Fibroblast of lung (primary cell): Measurements from ENCODE around the gene FRY.

Source experiments
- EZH2 ChIP-seq: IDR thresholded peaks from 2 replicates; pipeline ENCODE4 v1.5.1; 2012; ENCODE audit warnings: low read length, control low read depth, mild to moderate bottlenecking; ENCODE audit errors: missing control alignments
- TF ChIP-seq, protein P1 (sequence below), 2 donors: IDR thresholded peaks in 1 of 2; conservative IDR thresholded peaks in 1 of 2; 1 replicate in 1 of 2; 2 replicates in 1 of 2; pipeline ENCODE4 v1.5.1; 2011 to 2012; ENCODE audit warnings: low read length in 2 of 2, control low read depth in 1 of 2, inconsistent platforms in 1 of 2, low read depth in 1 of 2, mild to moderate bottlenecking in 1 of 2

DNA sequence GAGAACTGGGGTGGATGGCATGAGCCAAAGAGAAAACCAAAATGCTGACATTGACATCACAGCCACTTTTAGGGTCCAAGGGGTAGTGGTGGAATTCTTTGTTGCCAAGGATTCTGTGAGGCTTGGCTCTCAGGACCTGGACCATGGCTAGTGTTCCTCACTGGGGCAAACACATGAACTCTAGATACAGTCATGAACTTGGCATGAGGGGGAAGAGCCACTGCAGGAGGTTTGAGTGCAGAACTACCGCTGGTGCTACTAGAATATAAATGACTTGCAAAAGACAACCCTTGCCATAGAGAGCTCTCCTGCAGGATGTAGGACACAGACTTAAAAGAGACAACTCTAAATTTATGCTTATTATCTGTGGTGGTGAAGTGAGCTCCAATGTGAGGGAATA lies 29.8 kb upstream of the FRY start:
- TF ChIP-seq, protein P1, sequence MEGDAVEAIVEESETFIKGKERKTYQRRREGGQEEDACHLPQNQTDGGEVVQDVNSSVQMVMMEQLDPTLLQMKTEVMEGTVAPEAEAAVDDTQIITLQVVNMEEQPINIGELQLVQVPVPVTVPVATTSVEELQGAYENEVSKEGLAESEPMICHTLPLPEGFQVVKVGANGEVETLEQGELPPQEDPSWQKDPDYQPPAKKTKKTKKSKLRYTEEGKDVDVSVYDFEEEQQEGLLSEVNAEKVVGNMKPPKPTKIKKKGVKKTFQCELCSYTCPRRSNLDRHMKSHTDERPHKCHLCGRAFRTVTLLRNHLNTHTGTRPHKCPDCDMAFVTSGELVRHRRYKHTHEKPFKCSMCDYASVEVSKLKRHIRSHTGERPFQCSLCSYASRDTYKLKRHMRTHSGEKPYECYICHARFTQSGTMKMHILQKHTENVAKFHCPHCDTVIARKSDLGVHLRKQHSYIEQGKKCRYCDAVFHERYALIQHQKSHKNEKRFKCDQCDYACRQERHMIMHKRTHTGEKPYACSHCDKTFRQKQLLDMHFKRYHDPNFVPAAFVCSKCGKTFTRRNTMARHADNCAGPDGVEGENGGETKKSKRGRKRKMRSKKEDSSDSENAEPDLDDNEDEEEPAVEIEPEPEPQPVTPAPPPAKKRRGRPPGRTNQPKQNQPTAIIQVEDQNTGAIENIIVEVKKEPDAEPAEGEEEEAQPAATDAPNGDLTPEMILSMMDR (conservative IDR thresholded peaks at IDR 0.05 in 1 of 2, IDR thresholded peaks at IDR 0.05 in 1 of 2; ENCODE audit: low read depth in 1 of 2, low read length in 2 of 2), result no peak
- TF ChIP-seq EZH2, result no peak
